ENCODE measurements around the gene TTC34. TPM values are rescaled to one million over a fixed set of nuclear protein-coding genes. Genes with fewer than 3 reads are reported as not detected.

The TTC34 gene
- total and polyA plus RNA-seq, 7 donors: under 0.01 to 0.83 (median 0.56) TPM; not detected in 1

- 55 to 71% methylated on average over 16 of the region's 16 CpGs for WGBS, 2 donors
- DNase-seq: no peak
- Histone ChIP-seq H3K4me3 (no peak within 1 kb of the TSS), H3K27ac (no peak within 1 kb of the TSS), H3K27me3 (peaks cover 48 to 89% (median 71%) of the 10 kb centered on the region in 3 donors), H3K36me3 (no peaks in the 10 kb centered on the region), H3K4me1 (peaks cover 0 to 11% (median 6%) of the 10 kb centered on the region in 4 donors), H3K9me3 (no peaks in the 10 kb centered on the region)
- intact Hi-C loops (cut with DNase I): no loop called here
- TF ChIP-seq POLR2AphosphoS5 (IDR thresholded peaks at IDR 0.05): no peak
- no peak for TF ChIP-seq EP300 (IDR thresholded peaks at IDR 0.05)
- TF ChIP-seq POLR2A (IDR thresholded peaks at IDR 0.05): no peak
- no peak for TF ChIP-seq CTCF (IDR thresholded peaks at IDR 0.05)
Measured at GRCh38 chr1:2632561-2633361, 168.7 kb downstream of the TTC34 start, which contains the start of gene MMEL1. TSS of gene MMEL1 (minus strand) at chr1:2633016. CDS start at chr1:2629484, 3,532 bp downstream.

GRCh38 chr1:2632051-2632430 is 169.5 kb downstream of the TTC34 start:
- H3K36me3 ChIP-seq: no peaks in the 10 kb centered on the region
- WGBS, 2 donors: 63 to 68% methylated on average over 8 of the region's 8 CpGs
- H3K4me1 ChIP-seq: peaks cover 0 to 11% (median 6%) of the 10 kb centered on the region in 4 donors

GRCh38 chr1:2631136-2632050 is 170.1 kb downstream of the TTC34 start:
- intact Hi-C loops (cut with DNase I): no loop called here
- no peak for DNase-seq
- peaks cover 50 to 89% (median 76%) of the 10 kb centered on the region in 3 donors for H3K27me3 ChIP-seq
- WGBS, 2 donors: 19 to 62% methylated on average over 24 of the region's 24 CpGs
- peaks cover 0 to 11% (median 6%) of the 10 kb centered on the region in 4 donors for H3K4me1 ChIP-seq
- H3K27ac ChIP-seq: no peak overlapping the region
- H3K9me3 ChIP-seq: no peaks in the 10 kb centered on the region
- no peak for TF ChIP-seq CTCF (IDR thresholded peaks at IDR 0.05)
- TF ChIP-seq POLR2AphosphoS5 (IDR thresholded peaks at IDR 0.05): no peak
- TF ChIP-seq POLR2A (IDR thresholded peaks at IDR 0.05): no peak
- TF ChIP-seq EP300 (IDR thresholded peaks at IDR 0.05): no peak
- H3K4me3 ChIP-seq: no peak overlapping the region
- H3K36me3 ChIP-seq: no peaks in the 10 kb centered on the region

More at GRCh38 chr1:2632051-2632430, 169.5 kb downstream of the TTC34 start:
- H3K27ac ChIP-seq: no peak overlapping the region
- H3K4me3 ChIP-seq: no peak overlapping the region
- no peaks in the 10 kb centered on the region for H3K9me3 ChIP-seq
- TF ChIP-seq EP300 (IDR thresholded peaks at IDR 0.05) (no peak), POLR2A (IDR thresholded peaks at IDR 0.05) (no peak)
- H3K27me3 ChIP-seq: peaks cover 50 to 89% (median 76%) of the 10 kb centered on the region in 3 donors
- intact Hi-C loops (cut with DNase I): no loop called here
- no peak for DNase-seq

- intact Hi-C loops (cut with DNase I): no loop called here
- Histone ChIP-seq H3K36me3 (no peaks in the 10 kb centered on the region), H3K9me3 (no peaks in the 10 kb centered on the region), H3K27me3 (peaks cover 50 to 91% (median 71%) of the 10 kb centered on the region in 3 donors), H3K27ac (no peak overlapping the region), H3K4me3 (no peak overlapping the region), H3K4me1 (peaks cover 0 to 11% (median 6%) of the 10 kb centered on the region in 4 donors)
- WGBS, 2 donors: 86 to 94% methylated on average over 35 of the region's 35 CpGs
- no peak for DNase-seq
- TF ChIP-seq CTCF (IDR thresholded peaks at IDR 0.05): no peak
- no peak for TF ChIP-seq POLR2A (IDR thresholded peaks at IDR 0.05)
- no peak for TF ChIP-seq POLR2AphosphoS5 (IDR thresholded peaks at IDR 0.05)
- TF ChIP-seq EP300 (IDR thresholded peaks at IDR 0.05): no peak
Measured at GRCh38 chr1:2630498-2631135, 170.9 kb downstream of the TTC34 start.

All from sigmoid colon (tissue), 7 donors.